GM12878 (cell line): Measurements from ENCODE around the gene BCOR. TPM values are rescaled to one million over a fixed set of nuclear protein-coding genes. Genes with fewer than 3 reads are reported as not detected.

Experiments
- ATAC-seq: fragments of 200-7000 bp; cut with Tn5 transposase; 3 replicates; pipeline ENCODE4 v1.9.1; 2020; ENCODE audit warnings: mild to moderate bottlenecking, moderate library complexity
- BruUV-seq: library from RNA; stranded (reverse); fragments of 400-500 nt; replicated peaks from 2 replicates; lab custom pipeline; 2021; lab: Mats Ljungman, UMichigan
- CTCF ChIA-PET: fragments of 300-600 bp; sonication (Branson Sonifier 250); formaldehyde crosslinking; extraction: SDS; loops from one replicate; lab custom pipeline; 2021; ENCODE audit warnings: inconsistent platforms; lab: Yijun Ruan, JAX
- POLR2A ChIA-PET: fragments of 350-600 bp; formaldehyde crosslinking; extraction: SDS; loops from one replicate; lab custom pipeline; 2021; ENCODE audit warnings: inconsistent platforms; lab: Charles Lee
- RAD21 ChIA-PET: fragments of 300-600 bp; sonication (Branson Sonifier 250); formaldehyde crosslinking; loops from one replicate; lab custom pipeline; 2023; ENCODE audit warnings: antibody characterized with exemption; ENCODE audit not compliant: unreplicated experiment; lab: Charles Lee
- SMC1A ChIA-PET: fragments of 300-600 bp; sonication (Branson Sonifier 250); formaldehyde crosslinking; loops from one replicate; lab custom pipeline; 2023; ENCODE audit not compliant: unreplicated experiment, uncharacterized antibody; lab: Charles Lee
- DNase-seq: peaks from one replicate; pipeline ENCODE4 v3.0.0-alpha.2; 2011; ENCODE audit warnings: low read depth, low spot score
- FAIRE-seq: peaks from 3 replicates; lab custom pipeline; 2011; peaks lifted over from hg19 to GRCh38; lab: Jason Lieb, UNC
- H2AFZ ChIP-seq: 2 replicates; pipeline ENCODE4 v1.6.0; 2011; ENCODE audit warnings: low read depth, low read length, control low read depth; ENCODE audit not compliant: control insufficient read depth
- H3K27ac ChIP-seq: 2 replicates; pipeline ENCODE4 v1.5.1; 2011; ENCODE audit warnings: control low read depth; ENCODE audit not compliant: control insufficient read depth, insufficient read depth
- H3K27me3 ChIP-seq, 2 experiments: replicated peaks in 1 of 2; 2 replicates each; pipeline versions ENCODE4 v1.6.0 to v1.6.1; 2011; ENCODE audit warnings: low read length in 1 of 2; ENCODE audit not compliant: control insufficient read depth in 2 of 2, insufficient read depth in 2 of 2
- H3K36me3 ChIP-seq, 2 experiments: 2 replicates each; pipeline ENCODE4 v1.5.1; 2011; ENCODE audit warnings: low read length in 1 of 2; ENCODE audit not compliant: control insufficient read depth in 2 of 2, insufficient read depth in 2 of 2
- H3K4me1 ChIP-seq: 2 replicates; pipeline ENCODE4 v1.6.1; 2011; ENCODE audit warnings: mild to moderate bottlenecking, low read length, moderate library complexity, mixed read lengths; ENCODE audit not compliant: control insufficient read depth, insufficient read depth
- H3K4me2 ChIP-seq: 2 replicates; pipeline ENCODE4 v1.6.0; 2011; ENCODE audit warnings: control low read depth; ENCODE audit not compliant: control insufficient read depth, insufficient read depth
- H3K4me3 ChIP-seq: fragments of 200-600 bp; sonication (generic); 2 replicates; pipeline ENCODE4 v1.5.1; 2016
- H3K79me2 ChIP-seq: 2 replicates; pipeline ENCODE4 v1.6.0; 2011; ENCODE audit warnings: low read length; ENCODE audit not compliant: control insufficient read depth, insufficient read depth
- H3K9ac ChIP-seq: 2 replicates; pipeline ENCODE4 v1.8.0; 2011; ENCODE audit warnings: low read length, control low read depth, mixed read lengths; ENCODE audit not compliant: control insufficient read depth, insufficient read depth
- H3K9me3 ChIP-seq: replicated peaks from 3 replicates; pipeline ENCODE4 v1.5.1; 2011; ENCODE audit warnings: mild to moderate bottlenecking, low read length; ENCODE audit not compliant: control insufficient read depth, insufficient read depth
- H4K20me1 ChIP-seq: 2 replicates; pipeline ENCODE4 v1.6.0; 2011; ENCODE audit not compliant: control insufficient read depth, insufficient read depth
- BRCA1 ChIP-seq: IDR thresholded peaks from 2 replicates; pipeline ENCODE4 v1.6.1; 2011; ENCODE audit warnings: low read depth, low read length, improper control_type of control experiment
- CBX3 ChIP-seq: fragments of 200-600 bp; sonication (generic); IDR thresholded peaks from 2 replicates; pipeline ENCODE4 v1.6.1; 2016; ENCODE audit warnings: low read depth, borderline replicate concordance
- HDGF ChIP-seq: fragments of 450-650 bp; IDR thresholded peaks from 2 replicates; pipeline ENCODE4 v1.6.1; 2016; ENCODE audit warnings: antibody characterized with exemption
- IKZF1 ChIP-seq: fragments of 450-650 bp; conservative IDR thresholded peaks from 2 replicates; pipeline ENCODE4 v1.6.1; 2017; ENCODE audit warnings: antibody characterized with exemption, mild to moderate bottlenecking
- NR2C2 ChIP-seq: IDR thresholded peaks from 2 replicates; pipeline ENCODE4 v1.6.1; 2011; ENCODE audit warnings: borderline replicate concordance, low read depth; ENCODE audit not compliant: control insufficient read depth, insufficient read length
- RAD21 ChIP-seq: IDR thresholded peaks from 2 replicates; pipeline ENCODE4 v1.6.1; 2011; ENCODE audit warnings: mild to moderate bottlenecking, low read depth, low read length, moderate library complexity; ENCODE audit not compliant: insufficient read depth
- RELA ChIP-seq: fragments of 450-650 bp; IDR thresholded peaks from 2 replicates; pipeline ENCODE4 v1.8.0; 2014; ENCODE audit warnings: borderline replicate concordance; ENCODE audit not compliant: partially characterized antibody
- RUNX3 ChIP-seq: IDR thresholded peaks from 2 replicates; pipeline ENCODE4 v1.6.1; 2012; ENCODE audit warnings: low read length, inconsistent platforms
- SRF ChIP-seq, 2 experiments: IDR thresholded peaks; 2 replicates each; pipeline ENCODE4 v1.6.1; 2011; ENCODE audit warnings: low read depth in 2 of 2, low read length in 2 of 2, mild to moderate bottlenecking in 1 of 2, moderate library complexity in 1 of 2
- TBL1XR1 ChIP-seq: IDR thresholded peaks from 2 replicates; pipeline ENCODE4 v1.6.1; 2012; ENCODE audit warnings: low read depth, low read length, improper control_type of control experiment
- ZZZ3 ChIP-seq: IDR thresholded peaks from 2 replicates; pipeline ENCODE4 v1.6.1; 2011; ENCODE audit warnings: low read depth; ENCODE audit not compliant: control insufficient read depth, insufficient read length
- WGBS: methylation state at CpG from one replicate; pipeline ENCODE4 v1.1.6; 2016; ENCODE audit warnings: low lambda C conversion rate; ENCODE audit not compliant: insufficient replicate concordance, insufficient coverage; ENCODE audit errors: missing lambda C conversion rate; 5-methylcytosine and 5-hydroxymethylcytosine counted together
- in situ Hi-C: fragments of 300-500 bp; cut with MboI; formaldehyde crosslinking; loops from 9 replicates; pipeline ENCODE4 v1.14.3; 2018; ENCODE audit warnings: mixed read lengths
- intact Hi-C: fragments of 100-400 bp; cut with micrococcal nuclease; formaldehyde crosslinking; loops from one replicate; pipeline ENCODE4 v1.14.2; 2022; ENCODE audit not compliant: unreplicated experiment
- polyA plus RNA-seq, 11 experiments: library from polyadenylated mRNA; depleted of rRNA in 4 of 11; unstranded in 6 of 11; stranded (reverse) in 5 of 11; fragments of >200 nt; fragmentation: Nextera tagmentation in 4 of 11; fragmentation: Illumina TruSeq in 1 of 11; extraction: Ambion mirVana in 4 of 11; extraction: Trizol in 1 of 11; gene quantifications; 1 replicate in 1 of 11; 2 replicates in 10 of 11; pipeline versions ENCODE4 v1.2.1 to v1.2.3, GENCODE V29; 2011 to 2016; ENCODE audit warnings: inconsistent platforms in 2 of 11, missing spikeins in 2 of 11, low read depth in 1 of 11
- total RNA-seq, 4 experiments: library from RNA; depleted of rRNA in 3 of 4; stranded (reverse); fragments of >200 nt in 3 of 4; fragmentation: Illumina TruSeq in 1 of 4; extraction: Trizol in 1 of 4; gene quantifications; 2 replicates each; pipeline versions ENCODE4 v1.2.1 to v1.2.3, GENCODE V29; 2013 to 2021
- TF ChIP-seq, protein P1 (sequence below): IDR thresholded peaks from 2 replicates; pipeline ENCODE4 v1.6.1; 2012; ENCODE audit warnings: mild to moderate bottlenecking, low read depth, low read length
- TF ChIP-seq, protein P2 (sequence below): IDR thresholded peaks from 2 replicates; pipeline ENCODE4 v1.6.1; 2011; ENCODE audit warnings: low read depth, mild to moderate bottlenecking, low read length, moderate library complexity, borderline replicate concordance; ENCODE audit errors: extremely low read depth

BCOR gene
- total and polyA plus RNA-seq, 10 of the 15 experiments (the other 5 are each of a cell fraction or from before 2014, with no cell fraction given) = 5.1 to 16.4 (median 10.1) TPM

DNA sequence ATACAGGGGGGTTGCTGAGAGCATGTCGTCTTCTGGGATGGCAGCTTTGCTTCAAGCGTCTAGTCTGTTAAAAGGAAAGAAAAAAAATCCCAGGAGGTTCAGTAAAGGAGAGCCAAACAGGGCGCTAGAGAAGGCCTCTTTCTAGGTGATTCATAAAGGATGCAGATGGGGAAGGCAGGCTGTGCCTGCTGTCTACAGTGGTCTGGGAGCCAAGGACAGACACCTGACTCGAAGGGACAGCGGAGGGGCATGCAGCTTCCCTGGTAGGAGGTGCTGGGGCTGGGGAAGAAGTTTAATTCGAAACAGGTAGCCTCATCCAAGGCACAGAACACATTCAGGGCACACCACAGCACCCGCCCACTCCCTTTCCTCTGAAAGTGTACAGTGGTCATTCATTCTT, 19.9 kb downstream of the BCOR start:
- BruUV-seq = no TSS peak
- in situ Hi-C loops (no loop called here), intact Hi-C loops (no loop called here)
- H3K27me3 ChIP-seq = no peaks in the 10 kb centered on the region
- H3K79me2 ChIP-seq = no peaks in the 10 kb centered on the region; the same call in 1 of the 2 replicates
- DNase-seq = no peak
- CTCF ChIA-PET = no interaction called here
- H4K20me1 ChIP-seq = peaks cover 9% of the 10 kb centered on the region; the same call in 1 of the 2 replicates
- no peak for FAIRE-seq
- H2AFZ ChIP-seq = no peak overlapping the region
- WGBS = 44% methylated on average over 7 of the region's 7 CpGs
- POLR2A ChIA-PET = no interaction called here
- no peak overlapping the region for H3K4me3 ChIP-seq
- no peaks in the 10 kb centered on the region for H3K4me1 ChIP-seq
- H3K36me3 ChIP-seq = peaks cover 7 to 18% of the 10 kb centered on the region in 2 experiments; a peak in 3 of 4 replicates
- no peak overlapping the region for H3K27ac ChIP-seq
- RAD21 ChIA-PET = no interaction called here
- SMC1A ChIA-PET = no interaction called here
- no peak overlapping the region for H3K4me2 ChIP-seq
- ATAC-seq = no peak
- H3K9ac ChIP-seq = no peak overlapping the region
- TF ChIP-seq NR2C2 (no peak), TBL1XR1 (no peak), ZZZ3 (no peak), RAD21 (no peak), RUNX3 (no peak), BRCA1 (no peak), IKZF1 (no peak), RELA (no peak), HDGF (no peak), SRF (IDR thresholded peaks at IDR 0.05; ENCODE audit: low read depth in 2 of 2, low read length in 2 of 2) (no peak), CBX3 (no peak)
- TF ChIP-seq, protein P1, sequence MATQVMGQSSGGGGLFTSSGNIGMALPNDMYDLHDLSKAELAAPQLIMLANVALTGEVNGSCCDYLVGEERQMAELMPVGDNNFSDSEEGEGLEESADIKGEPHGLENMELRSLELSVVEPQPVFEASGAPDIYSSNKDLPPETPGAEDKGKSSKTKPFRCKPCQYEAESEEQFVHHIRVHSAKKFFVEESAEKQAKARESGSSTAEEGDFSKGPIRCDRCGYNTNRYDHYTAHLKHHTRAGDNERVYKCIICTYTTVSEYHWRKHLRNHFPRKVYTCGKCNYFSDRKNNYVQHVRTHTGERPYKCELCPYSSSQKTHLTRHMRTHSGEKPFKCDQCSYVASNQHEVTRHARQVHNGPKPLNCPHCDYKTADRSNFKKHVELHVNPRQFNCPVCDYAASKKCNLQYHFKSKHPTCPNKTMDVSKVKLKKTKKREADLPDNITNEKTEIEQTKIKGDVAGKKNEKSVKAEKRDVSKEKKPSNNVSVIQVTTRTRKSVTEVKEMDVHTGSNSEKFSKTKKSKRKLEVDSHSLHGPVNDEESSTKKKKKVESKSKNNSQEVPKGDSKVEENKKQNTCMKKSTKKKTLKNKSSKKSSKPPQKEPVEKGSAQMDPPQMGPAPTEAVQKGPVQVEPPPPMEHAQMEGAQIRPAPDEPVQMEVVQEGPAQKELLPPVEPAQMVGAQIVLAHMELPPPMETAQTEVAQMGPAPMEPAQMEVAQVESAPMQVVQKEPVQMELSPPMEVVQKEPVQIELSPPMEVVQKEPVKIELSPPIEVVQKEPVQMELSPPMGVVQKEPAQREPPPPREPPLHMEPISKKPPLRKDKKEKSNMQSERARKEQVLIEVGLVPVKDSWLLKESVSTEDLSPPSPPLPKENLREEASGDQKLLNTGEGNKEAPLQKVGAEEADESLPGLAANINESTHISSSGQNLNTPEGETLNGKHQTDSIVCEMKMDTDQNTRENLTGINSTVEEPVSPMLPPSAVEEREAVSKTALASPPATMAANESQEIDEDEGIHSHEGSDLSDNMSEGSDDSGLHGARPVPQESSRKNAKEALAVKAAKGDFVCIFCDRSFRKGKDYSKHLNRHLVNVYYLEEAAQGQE = no peak
- TF ChIP-seq, protein P2, sequence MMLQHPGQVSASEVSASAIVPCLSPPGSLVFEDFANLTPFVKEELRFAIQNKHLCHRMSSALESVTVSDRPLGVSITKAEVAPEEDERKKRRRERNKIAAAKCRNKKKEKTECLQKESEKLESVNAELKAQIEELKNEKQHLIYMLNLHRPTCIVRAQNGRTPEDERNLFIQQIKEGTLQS = no peak
- TF ChIP-seq, all 136 proteins: peak for 0
- no peaks in the 10 kb centered on the region; the same call in 2 of the 3 replicates for H3K9me3 ChIP-seq
